ENCODE measurements around the gene LGALS7. TPM values are rescaled to one million over a fixed set of nuclear protein-coding genes. Genes with fewer than 3 reads are reported as not detected.
A peak's percentile ranks its signal among the peaks of the same experiment; 100 is the strongest.

LGALS7 gene
- total and polyA plus RNA-seq, 2 of the 13 experiments (the other 11 are each of a cell fraction or from before 2014, with no cell fraction given), result 0.73 TPM; not detected in 1

GRCh38 chr19:38736413-38737280, 36.7 kb downstream of the LGALS7 start (continued):
- TF ChIP-seq NCOA5 (CRISPR knock-in tag; IDR thresholded peaks at IDR 0.05) (no peak), NR3C1 (CRISPR knock-in tag; IDR thresholded peaks at IDR 0.05) (no peak), ZZZ3 (CRISPR knock-in tag; IDR thresholded peaks at IDR 0.05; ENCODE audit: borderline replicate concordance) (no peak), MAX (IDR thresholded peaks at IDR 0.05) (peak; percentile 86), ATM (IDR thresholded peaks at IDR 0.05; ENCODE audit: borderline replicate concordance) (no peak), ZNF230 (CRISPR knock-in tag; IDR thresholded peaks at IDR 0.05) (no peak), ATF1 (CRISPR knock-in tag; IDR thresholded peaks at IDR 0.05) (no peak), POGZ (CRISPR knock-in tag; IDR thresholded peaks at IDR 0.05) (no peak), CENPT (CRISPR knock-in tag; IDR thresholded peaks at IDR 0.05; ENCODE audit: low read depth) (no peak), HMGXB3 (CRISPR knock-in tag; IDR thresholded peaks at IDR 0.05; ENCODE audit: borderline replicate concordance) (no peak), ZSCAN25 (CRISPR knock-in tag; IDR thresholded peaks at IDR 0.05) (peak; percentile 57; the same call in 1 of the 2 replicates), RELA (CRISPR knock-in tag; IDR thresholded peaks at IDR 0.05) (no peak), GPN1 (CRISPR knock-in tag; IDR thresholded peaks at IDR 0.05; ENCODE audit: borderline replicate concordance) (no peak), SRY (CRISPR knock-in tag; IDR thresholded peaks at IDR 0.05) (no peak), TFDP1 (CRISPR knock-in tag; IDR thresholded peaks at IDR 0.05; ENCODE audit: borderline replicate concordance) (peak; percentile 46; the same call in 1 of the 2 replicates), HOMEZ (CRISPR knock-in tag; IDR thresholded peaks at IDR 0.05; ENCODE audit: low read depth) (no peak), AGO1 (IDR thresholded peaks at IDR 0.05; ENCODE audit: low read depth, low read length, poor library complexity, severe bottlenecking) (no peak), ZNF672 (CRISPR knock-in tag; IDR thresholded peaks at IDR 0.05) (no peak)
- TF ChIP-seq, protein P1, sequence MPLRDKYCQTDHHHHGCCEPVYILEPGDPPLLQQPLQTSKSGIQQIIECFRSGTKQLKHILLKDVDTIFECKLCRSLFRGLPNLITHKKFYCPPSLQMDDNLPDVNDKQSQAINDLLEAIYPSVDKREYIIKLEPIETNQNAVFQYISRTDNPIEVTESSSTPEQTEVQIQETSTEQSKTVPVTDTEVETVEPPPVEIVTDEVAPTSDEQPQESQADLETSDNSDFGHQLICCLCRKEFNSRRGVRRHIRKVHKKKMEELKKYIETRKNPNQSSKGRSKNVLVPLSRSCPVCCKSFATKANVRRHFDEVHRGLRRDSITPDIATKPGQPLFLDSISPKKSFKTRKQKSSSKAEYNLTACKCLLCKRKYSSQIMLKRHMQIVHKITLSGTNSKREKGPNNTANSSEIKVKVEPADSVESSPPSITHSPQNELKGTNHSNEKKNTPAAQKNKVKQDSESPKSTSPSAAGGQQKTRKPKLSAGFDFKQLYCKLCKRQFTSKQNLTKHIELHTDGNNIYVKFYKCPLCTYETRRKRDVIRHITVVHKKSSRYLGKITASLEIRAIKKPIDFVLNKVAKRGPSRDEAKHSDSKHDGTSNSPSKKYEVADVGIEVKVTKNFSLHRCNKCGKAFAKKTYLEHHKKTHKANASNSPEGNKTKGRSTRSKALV (CRISPR knock-in tag; IDR thresholded peaks at IDR 0.05), result no peak

Data from HepG2 (cell line).